Fibroblast of skin of right biceps (primary cell): ENCODE results near the gene GNLY.
A peak's percentile ranks its signal among the peaks of the same experiment; 100 is the strongest.

Experiments used
- DNase-seq: peaks from one replicate; pipeline ENCODE4 v3.0.0-alpha.2; 2013

The GNLY gene

DNA sequence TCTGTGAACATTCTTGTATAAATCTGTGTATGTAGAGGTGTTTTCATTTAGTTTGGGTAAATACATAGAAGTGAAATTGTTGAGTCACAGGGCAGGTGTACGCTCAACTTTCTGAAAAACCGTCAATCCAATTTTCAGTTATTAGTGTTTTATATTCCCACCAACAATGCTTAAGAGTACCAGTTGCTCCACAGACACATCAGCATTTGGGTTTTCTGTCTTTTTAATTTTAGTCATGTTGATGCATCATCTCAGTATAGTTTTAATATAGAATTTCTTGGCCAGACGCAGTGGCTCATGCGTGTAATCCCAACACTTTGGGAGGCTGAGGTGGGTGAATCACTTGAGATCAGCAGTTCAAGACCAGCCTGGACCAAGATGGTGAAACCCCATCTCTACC is 3.2 kb upstream of the GNLY start:
- DNase-seq = no peak

DNA sequence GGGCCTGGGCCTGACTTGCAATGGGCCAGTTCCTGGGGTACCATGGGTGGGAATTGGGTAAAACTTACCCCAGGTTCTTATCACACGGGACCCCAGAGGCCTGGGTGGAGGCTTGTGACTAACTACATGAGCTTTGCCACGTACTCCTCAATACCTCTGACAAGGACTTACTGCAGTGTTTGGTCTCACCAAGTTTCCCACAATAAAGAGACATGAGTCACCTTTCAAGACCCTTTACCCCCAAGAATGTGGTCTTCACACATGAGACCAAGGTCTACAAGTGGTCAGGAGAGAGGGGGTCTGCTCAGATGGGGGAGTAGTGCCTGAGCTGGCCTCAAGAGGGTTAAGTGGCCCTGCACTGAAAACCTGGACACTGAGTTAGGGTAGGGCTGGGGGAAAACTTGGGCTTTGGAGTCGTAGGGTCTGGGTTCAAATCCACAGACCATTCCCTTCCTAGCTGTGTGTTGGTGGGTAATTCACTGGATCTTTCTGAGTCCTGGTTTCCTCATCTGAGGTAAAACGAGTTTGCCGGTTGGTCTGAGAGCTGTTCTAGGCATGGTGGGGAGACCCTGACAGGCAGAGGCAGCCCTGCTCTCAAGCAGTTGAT is 2.0 kb upstream of the GNLY start:
- DNase-seq = no peak

DNA sequence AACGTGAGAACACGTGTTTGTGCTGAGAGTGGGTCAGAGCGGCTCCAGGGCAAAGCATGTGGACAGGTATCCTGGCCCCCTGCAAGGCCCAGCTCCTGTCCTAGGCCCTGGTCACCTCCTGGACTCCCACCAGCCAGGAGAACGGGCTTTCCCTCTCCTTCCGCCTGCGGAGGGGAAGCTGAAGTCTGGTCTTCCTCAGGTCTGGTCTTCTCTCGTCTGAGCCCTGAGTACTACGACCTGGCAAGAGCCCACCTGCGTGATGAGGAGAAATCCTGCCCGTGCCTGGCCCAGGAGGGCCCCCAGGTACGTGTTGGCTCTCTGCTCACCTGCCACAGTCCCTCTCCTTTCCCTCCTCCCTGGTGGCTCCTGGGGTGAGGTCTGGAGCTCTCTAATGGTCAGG is 963 bp downstream of the GNLY start:
- no peak for DNase-seq

DNA sequence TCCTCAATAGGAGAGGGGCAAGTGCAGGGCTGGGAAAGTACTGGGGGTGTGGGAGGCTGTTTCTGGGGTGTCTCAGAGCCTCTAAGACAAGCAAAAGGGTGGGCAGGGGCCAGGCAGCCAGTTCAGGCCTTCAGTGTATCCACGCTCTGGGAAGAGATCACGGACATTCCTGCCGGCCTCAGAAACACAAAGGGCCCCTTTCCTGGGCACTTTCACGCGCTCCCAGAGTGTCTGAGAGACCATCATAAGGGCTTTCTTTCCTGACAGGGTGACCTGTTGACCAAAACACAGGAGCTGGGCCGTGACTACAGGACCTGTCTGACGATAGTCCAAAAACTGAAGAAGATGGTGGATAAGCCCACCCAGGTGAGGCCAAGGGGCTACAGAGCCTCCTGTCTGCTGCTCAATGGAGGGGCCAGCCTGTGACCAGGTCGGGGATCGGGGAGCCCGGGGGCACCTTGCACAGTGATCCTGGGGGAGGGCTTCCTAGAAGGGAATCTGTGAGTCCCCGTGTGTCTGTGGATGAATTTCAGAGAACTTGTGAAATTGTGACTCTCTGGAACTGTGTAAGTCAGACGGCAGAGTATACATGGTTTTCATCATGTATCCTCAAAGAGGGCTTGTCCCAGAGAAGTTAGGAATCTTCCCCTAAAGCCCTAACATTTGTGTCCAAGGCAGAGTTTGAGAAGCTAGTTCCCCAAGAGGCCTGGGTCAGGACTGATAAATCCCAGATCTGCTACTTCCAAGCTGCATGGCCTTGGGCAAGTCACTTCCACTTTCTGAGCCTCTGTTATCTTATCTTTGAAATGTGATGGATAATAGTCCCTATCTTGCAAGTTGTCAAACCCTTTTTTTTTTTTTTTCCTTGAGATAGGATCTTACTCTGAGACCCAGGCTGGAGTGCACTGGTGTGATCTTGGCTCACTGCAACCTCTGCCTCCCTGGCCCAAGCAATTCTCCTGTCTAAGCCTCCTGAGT is 1.8 kb downstream of the GNLY start:
- DNase-seq = no peak

DNA sequence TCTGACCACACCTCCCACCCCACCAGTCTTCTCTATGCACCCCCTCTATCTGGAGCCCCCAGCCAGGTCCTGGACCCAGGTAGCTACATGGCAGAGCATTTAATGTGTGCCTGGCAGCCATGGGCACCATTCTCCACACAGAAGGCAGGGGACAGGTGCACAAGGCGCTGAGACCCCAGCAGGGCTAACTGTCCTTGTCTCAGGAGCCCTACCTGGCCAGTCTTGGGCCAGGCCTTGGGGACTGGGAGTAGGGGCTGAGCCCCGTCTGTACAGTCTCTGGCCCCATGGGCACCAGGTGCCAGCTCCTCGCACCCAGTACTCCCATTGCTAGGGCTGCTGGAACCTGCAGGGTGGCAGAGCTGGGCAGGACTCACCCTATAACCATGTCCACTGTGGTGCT is 2.9 kb downstream of the GNLY start:
- DNase-seq = no peak

DNA sequence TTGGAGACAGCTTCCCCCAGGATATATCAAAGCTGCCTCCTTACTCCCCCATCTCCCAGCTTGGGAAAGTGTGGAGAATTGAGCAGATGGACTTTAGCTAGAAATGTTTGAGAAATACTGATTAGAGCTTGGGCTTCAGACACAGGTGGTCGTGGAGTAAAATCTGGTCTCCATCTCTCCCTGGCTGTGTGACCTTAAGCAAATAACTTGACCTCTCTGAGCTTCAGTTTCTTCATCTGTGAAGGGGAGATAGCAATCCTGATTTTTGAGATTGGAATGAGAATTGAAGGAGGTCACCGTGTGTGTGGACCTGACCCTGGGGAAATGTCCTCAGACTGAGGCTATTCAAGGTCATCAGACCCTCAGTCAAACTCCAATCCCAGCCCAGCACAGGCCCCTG is 3.6 kb downstream of the GNLY start:
- DNase-seq = no peak

DNA sequence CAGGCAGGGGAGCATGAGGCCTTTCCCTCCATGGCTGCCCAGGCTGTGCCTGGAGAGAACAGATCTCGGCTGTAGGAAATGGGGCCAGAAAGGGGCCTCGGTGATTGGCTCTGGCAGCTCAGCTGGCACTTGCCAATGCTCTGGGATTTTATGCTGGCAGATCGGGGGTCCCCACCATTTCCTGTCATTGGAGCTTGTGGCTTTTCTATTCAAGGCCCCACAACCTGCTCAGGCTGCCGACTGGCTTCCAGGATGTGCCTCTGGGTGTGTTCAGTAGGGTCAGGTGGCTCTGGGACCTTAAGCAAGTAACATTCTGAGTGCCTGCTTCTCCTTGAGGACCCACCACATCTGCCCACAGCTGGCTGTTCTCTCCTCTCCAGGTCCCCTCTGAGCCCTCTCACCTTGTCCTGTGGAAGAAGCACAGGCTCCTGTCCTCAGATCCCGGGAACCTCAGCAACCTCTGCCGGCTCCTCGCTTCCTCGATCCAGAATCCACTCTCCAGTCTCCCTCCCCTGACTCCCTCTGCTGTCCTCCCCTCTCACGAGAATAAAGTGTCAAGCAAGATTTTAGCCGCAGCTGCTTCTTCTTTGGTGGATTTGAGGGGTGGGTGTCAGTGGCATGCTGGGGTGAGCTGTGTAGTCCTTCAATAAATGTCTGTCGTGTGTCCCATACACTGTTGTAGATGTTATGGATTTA is 4.2 kb downstream of the GNLY start:
- DNase-seq = no peak

DNA sequence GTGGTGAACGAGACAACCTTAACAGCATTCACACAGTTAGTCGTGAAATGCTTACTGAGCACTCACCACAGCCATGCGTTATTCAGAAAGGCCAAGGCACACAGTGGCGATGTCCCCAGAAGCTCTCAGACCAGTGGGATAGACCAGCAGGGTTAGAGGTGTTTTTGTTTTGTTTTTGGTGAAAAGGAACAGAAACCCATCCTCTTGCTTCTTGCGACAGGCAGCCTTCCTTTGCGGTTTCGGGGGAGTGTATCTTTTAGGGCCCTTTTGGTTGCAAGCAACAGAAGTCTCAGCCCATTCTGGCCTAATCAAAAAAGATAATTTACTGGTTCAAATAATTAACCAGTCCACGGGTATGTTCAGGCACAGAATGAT is 4.7 kb downstream of the GNLY start:
- DNase-seq = no peak

DNA sequence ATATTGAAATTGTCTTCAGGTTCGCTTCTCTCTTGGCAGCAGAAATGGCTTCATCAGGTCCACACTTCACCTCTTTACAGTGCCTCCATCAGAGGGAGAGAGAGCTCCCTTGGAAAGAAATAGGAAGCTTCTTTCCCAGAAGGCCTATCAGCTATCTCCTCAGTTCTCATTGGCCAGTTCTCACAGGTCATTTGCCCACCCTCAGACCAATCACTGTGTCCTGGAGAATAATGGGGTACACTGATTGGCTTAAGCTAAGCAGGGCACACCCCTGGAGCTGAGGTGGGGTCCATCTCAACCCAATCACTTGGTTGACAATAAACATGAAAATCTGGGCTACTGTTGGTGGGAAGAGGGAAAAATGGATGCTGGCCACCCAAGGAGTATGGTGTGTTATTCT is 5.2 kb downstream of the GNLY start:
- no peak for DNase-seq

DNA sequence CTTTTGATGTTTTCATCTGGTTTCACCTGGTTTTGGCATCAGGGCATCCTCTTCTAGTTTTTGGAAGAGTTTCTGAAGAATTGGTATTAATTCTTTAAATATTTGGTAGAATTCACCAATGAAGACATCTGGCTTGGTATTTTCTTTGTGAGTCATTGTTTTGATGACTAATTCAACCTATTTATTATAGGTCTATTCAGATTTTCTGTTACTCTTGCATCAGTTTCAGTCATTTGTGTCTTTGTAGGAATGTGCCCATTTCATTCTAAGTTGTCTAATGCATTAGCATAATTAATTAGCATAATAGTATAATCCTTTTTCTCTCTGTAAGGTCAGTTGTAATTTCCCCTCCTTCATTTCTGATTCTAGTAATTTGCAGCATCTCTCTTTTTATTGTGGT is 8.0 kb downstream of the GNLY start:
- peak; percentile 82 for DNase-seq

DNA sequence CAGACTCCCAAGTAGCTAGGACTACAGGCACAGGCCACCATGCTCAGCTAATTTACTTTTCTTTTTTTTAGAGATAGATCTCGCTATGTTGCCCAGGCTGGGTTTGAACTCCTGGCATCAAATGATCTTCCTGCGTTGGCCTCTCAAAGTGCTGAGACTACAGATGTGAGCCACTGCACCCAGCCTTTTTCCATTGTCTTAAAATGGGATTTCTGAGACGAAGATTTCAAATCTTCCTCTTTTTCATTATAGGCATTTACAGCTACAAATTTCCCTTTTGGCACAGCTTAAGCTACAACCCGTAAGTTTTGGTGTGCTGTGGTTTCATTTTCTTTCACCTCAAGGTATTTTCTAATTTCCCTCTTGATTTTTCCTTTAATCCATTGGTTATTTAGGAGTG is 8.6 kb downstream of the GNLY start:
- DNase-seq = no peak

DNA sequence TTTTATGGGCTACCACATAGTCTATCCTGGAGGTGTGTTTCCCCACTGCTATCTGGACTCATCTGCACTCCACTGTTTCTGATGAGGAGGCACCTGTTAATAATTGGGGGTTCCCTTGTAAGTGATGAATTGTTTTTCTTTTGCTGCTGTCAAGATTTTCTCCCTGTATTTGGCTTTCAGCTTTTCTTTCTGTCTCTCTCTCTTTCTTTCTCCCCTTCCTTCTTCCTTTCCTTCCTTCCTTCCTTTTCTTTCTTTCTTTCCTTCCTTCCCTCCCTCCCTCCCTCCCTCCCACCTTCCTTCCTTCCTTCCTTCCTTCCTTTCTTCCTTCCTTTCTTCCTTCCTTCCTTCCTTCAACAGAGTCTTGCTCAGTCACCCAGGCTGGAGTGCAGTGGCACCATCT is 9.2 kb downstream of the GNLY start:
- no peak for DNase-seq

DNA sequence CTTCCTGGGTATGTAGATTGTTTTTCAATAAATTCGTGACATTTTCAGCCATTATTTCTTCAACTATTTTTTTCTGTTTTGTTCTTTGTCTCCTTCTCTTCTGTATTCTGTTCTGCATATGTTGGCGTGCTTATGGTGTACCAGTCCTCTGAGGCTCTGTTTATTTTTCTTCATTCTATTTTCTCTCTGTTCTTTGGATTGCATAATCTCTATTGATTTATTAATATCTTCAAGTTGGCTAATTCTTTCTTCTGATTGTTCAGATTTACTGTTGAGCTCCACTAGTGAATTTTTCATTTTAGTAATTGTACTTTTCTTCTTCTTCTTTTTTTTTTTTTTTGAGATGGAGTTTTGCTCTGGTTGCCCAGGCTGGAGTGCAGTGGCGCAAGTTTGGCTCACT is 9.9 kb downstream of the GNLY start:
- DNase-seq = no peak

DNA sequence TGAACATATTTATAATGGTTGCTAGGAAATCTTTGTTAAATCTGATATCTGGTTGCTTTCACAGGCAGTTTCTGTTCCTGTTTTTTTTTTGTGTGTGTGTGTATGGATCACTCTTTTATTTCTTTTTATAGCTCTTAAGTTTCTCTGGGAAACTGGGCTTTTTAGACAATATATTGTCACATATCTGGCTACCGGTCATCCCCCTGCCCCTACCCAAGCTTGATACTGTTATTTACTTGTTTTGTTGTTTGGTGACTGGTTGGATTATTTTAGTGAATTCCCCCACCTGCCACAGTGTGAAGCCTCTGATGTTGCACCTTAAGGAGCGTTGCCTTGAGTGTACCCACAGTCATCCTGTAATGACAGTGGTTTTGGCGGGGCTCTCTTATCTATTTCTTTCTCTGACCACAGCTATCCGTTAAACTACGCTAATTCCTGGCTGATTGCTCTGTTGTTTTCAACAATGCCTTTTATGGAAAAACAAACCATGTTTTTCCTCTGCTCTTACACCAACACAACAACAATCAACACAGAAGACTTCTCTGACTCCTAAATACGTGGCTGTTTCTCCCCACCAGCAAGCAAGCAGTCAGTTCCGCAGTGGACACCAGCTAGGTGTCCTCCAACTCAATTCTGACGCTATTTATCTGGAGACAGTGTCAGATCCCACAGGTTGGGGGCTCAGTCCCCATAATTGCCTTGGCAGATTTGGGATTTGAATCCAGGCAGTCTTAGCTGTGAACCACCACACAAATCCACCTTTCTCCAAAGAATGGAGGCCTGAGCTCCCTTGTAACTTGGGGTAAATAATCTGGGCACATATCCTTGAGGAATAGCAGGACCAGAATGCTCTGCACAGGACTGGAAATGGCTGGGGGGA is 10.9 kb downstream of the GNLY start:
- DNase-seq = no peak

DNA sequence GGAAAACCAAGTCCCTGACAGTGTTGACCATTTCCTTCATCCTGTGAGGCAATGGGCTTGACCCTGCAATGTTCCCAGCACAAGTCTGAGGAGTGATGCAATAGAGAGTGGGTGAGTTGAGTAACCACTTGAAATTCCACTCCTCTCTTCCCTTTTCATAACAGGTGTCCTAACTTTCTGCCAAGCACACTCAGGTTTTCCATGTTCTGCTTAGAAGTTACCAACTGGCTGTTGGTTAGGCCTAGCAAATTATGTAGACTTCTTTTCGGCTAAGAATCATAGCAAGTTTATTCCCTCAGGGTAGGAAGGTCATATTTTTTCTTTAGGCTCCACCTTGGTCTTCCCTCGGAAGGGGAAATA is 11.5 kb downstream of the GNLY start:
- peak; percentile 76 for DNase-seq

DNA sequence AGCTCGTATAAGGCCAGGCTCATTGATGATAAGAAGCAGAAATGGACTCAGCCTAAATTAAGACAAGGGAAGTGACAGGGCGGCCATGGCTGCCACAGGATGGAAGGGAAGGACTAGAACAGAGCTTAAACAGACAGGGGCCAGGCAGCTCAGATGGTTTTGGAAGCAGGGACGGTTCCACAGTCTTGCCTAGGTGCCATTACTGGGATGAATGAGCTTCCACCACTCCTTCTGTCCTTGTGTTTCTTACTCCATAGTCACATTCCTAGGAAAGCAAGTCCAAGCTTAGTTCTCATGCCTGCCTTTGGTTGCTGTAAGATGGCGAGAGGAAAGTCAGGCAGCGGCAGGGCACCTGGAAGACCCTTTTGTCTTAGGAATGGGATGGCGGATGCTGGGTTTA is 11.9 kb downstream of the GNLY start:
- no peak for DNase-seq

DNA sequence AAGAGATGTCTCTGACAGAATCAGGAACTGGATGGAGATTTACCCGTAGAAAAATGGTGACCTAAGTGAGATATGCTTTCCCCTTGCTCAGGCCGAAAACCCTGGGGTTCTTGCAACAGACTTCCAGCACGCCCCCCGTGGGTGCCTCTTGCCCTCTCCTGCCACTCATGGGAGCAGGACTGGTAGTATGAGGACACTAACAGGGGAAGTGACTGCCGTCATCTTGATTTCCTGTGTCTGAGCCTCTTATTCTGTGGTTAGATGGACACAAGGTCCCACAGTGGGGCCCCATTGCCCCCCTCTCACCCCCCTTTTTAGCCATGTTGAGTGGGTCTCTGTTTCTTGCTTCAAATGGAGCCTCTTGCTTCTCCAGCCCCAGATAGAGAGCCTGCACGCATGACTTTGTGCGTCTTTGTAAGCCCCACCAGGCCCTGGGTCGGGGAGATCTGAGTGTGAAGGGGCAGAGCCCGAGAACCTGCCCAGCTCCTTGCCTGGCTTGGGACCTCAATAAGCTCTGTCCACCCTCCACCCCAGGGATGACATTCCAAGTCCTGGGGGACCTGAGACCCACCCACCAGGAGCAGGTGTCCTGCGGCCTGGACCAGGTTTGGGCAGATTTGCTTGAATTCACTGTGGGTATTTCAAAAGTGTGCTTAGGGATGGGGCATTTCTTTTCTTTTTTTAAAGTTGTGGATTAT is 12.6 kb downstream of the GNLY start:
- no peak for DNase-seq

DNA sequence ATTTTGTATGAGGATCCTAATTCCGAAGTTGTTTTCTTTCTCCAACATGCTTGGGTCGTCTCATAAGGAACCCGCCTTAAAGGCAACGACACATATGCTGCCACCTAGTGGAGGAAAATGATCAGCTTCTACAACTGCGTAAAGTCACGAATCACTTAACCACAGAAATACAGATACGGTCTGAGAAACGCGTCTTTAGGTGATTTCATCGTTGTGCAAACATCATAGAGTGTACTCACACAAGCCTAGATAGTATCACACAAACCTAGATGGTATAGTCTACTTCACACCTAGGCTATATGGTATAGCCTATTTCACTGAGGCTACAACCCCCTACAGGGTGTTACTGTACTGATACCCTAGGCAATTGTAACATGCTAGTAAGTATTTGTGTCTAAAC is 13.1 kb downstream of the GNLY start:
- DNase-seq = peak; percentile 83

DNA sequence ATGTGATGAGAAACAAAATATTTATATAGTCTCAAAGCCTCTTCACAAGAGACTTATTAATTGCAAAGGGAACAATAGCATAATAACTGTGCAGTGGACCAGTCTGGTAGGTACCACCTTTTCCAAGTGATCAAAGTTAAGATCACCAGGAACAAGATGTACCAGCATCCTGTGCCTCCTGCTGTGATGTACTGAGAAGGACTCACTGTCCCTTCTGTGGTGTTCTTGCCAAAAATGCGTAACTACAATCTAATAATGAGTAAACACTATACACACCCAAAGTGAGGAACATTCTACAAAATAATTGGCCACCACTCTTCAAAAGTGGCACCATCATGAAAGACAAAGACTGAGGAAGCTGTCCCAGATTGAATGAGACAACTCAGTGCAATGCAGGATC is 14.5 kb downstream of the GNLY start:
- no peak for DNase-seq

DNA sequence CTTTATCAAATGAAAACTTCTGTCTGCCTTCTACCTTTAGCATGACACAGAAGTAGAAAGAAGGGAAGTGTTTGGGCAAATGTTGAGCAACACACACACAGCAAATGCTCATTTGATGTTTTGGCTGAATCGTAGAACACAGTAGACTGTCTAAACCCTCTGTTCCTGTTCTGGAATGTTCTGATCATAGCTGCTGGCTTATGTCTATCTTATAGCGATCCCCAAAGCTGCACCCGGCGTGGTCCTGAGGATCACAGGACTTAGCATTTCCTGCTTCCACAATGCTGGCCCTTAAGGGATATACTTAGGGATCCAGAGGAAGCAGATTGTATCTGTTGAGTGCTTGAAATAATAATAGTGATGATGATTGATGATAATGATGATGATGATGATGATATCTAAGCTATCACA is 15.2 kb downstream of the GNLY start:
- DNase-seq = peak; percentile 50

DNA sequence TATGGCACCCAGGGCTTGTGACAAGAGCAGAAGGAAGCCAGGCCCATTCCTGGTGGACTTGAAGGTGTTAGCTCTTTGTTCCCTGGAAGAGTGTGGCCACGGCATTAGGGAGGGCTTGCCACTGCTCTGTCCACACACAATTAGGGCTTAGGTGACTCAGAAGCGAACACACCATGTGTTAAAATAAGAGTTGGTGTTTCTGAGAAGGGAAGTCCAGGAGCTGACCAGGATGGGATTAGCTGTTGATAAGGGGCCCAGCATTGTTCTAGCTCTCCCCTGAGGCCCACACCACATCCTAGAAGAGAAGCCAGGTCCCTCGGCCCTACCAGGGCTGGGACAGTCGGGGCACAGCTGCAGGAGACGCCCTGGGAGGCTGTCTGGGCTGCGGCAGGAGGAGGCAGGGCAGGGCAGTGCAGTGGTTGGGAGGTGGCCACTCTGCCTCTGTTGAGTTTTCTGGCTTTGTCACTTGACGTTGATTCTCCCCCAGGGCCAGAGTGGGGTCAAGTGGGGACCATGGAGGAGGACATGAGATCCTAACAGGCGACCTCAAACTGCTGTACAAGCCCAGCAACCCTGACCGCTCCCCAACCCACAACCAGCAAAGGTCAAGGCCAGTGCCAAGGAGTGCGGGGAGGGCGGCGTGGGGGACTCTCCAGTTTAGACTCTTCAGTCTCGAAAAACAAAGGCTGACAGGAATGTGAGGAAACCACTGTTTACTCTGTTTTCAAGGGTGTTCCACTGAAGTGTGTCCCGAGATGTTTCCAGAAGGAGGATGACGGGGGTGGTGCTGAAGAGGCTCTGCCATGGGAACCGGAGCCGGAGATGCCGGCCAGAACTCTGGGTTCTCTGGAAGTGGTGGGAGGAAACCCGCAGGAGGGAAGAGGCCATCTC is 16.8 kb downstream of the GNLY start:
- DNase-seq = no peak
